HepG2 (cell line): ENCODE results near the gene TMEM217. TPM values are rescaled to one million over a fixed set of nuclear protein-coding genes. Genes with fewer than 3 reads are reported as not detected.

ENCODE experiments used
- ATAC-seq: fragments of 200-7000 bp; cut with Tn5 transposase; 3 replicates; pipeline ENCODE4 v1.9.1; 2020; ENCODE audit warnings: mild to moderate bottlenecking, moderate library complexity
- BruUV-seq: library from RNA; stranded (reverse); fragments of 400-500 nt; replicated peaks from 2 replicates; lab custom pipeline; 2021; lab: Mats Ljungman, UMichigan
- CTCF ChIA-PET: fragments of 300-600 bp; formaldehyde crosslinking; extraction: SDS; loops from one replicate; lab custom pipeline; 2021; ENCODE audit warnings: low total read pairs, inconsistent platforms, low intra/inter-chr PET ratio; lab: Yijun Ruan, JAX
- POLR2A ChIA-PET: fragments of 350-600 bp; sonication (Branson Sonifier 250); formaldehyde crosslinking; loops from one replicate; lab custom pipeline; 2020; ENCODE audit warnings: antibody characterized with exemption, inconsistent platforms; lab: Yijun Ruan, JAX
- DNase-seq: peaks from one replicate; pipeline ENCODE4 v3.0.0-alpha.2; 2015; ENCODE audit warnings: low spot score
- FAIRE-seq: peaks from 3 replicates; lab custom pipeline; 2011; peaks lifted over from hg19 to GRCh38; lab: Jason Lieb, UNC
- H2AFZ ChIP-seq: one replicate; pipeline ENCODE4 v1.6.1; 2011; ENCODE audit warnings: low read length, inconsistent platforms
- H3K27ac ChIP-seq: fragments of 300-600 bp; 3 replicates; pipeline ENCODE4 v1.8.0; 2011; ENCODE audit warnings: mixed run types, mild to moderate bottlenecking, mixed read lengths, low read length, inconsistent platforms; ENCODE audit not compliant: insufficient read depth; ENCODE audit errors: extremely low read length
- H3K27me3 ChIP-seq, 2 experiments: fragments of 200-600 bp in 1 of 2; 2 replicates in 1 of 2; 3 replicates in 1 of 2; pipeline versions ENCODE4 v1.6.0 to v1.8.0; 2011; ENCODE audit warnings: low read length in 2 of 2, mild to moderate bottlenecking in 2 of 2, moderate library complexity in 2 of 2, inconsistent platforms in 1 of 2; ENCODE audit not compliant: insufficient read depth in 2 of 2, control insufficient read depth in 1 of 2
- H3K36me3 ChIP-seq, 2 experiments: fragments of 200-600 bp in 1 of 2; replicated peaks in 1 of 2; 2 replicates in 1 of 2; 3 replicates in 1 of 2; pipeline versions ENCODE4 v1.5.1 to v1.8.0; 2011; ENCODE audit warnings: low read length in 2 of 2, inconsistent platforms in 1 of 2; ENCODE audit not compliant: insufficient read depth in 2 of 2, control insufficient read depth in 1 of 2
- H3K4me1 ChIP-seq: 2 replicates; pipeline ENCODE4 v1.5.1; 2012; ENCODE audit warnings: low read length, inconsistent platforms; ENCODE audit not compliant: insufficient read depth
- H3K4me2 ChIP-seq: 2 replicates; pipeline ENCODE4 v1.6.0; 2011; ENCODE audit warnings: low read depth, low read length, inconsistent platforms
- H3K4me3 ChIP-seq, 3 experiments: fragments of 200-600 bp in 1 of 3; sonication (generic), shearing (Covaris generic) in 1 of 3; replicated peaks in 1 of 3; 2 replicates each; pipeline ENCODE4 v1.5.1; 2011 to 2016; ENCODE audit warnings: low read length in 3 of 3, inconsistent platforms in 2 of 3, low read depth in 2 of 3, mild to moderate bottlenecking in 2 of 3, control low read depth in 1 of 3, mixed read lengths in 1 of 3; ENCODE audit not compliant: insufficient read depth in 1 of 3
- H3K79me2 ChIP-seq: one replicate; pipeline ENCODE4 v1.6.1; 2011; ENCODE audit warnings: low read length, inconsistent platforms; ENCODE audit not compliant: insufficient read depth
- H3K9ac ChIP-seq: 2 replicates; pipeline ENCODE4 v1.6.0; 2011; ENCODE audit warnings: mild to moderate bottlenecking, low read depth, low read length, inconsistent platforms; ENCODE audit not compliant: insufficient read depth
- H3K9me3 ChIP-seq: 2 replicates; pipeline ENCODE4 v1.5.1; 2012; ENCODE audit warnings: mild to moderate bottlenecking, low read length
- H4K20me1 ChIP-seq: 2 replicates; pipeline ENCODE4 v1.6.0; 2011; ENCODE audit warnings: inconsistent platforms, mild to moderate bottlenecking, low read length, moderate library complexity; ENCODE audit not compliant: insufficient read depth
- CAMTA2 ChIP-seq: sonication (generic); formaldehyde crosslinking; IDR thresholded peaks from 2 replicates; pipeline ENCODE4 v1.4.0; 2020; ENCODE audit warnings: mild to moderate bottlenecking, missing genetic modification reagents, borderline replicate concordance
- DNMT3B ChIP-seq: conservative IDR thresholded peaks from 2 replicates; pipeline ENCODE4 v1.6.1; 2016; ENCODE audit warnings: missing biosample characterization, control low read depth
- FOXC1 ChIP-seq: sonication (generic); formaldehyde crosslinking; IDR thresholded peaks from 2 replicates; pipeline ENCODE4 v1.8.0; 2022; ENCODE audit warnings: mild to moderate bottlenecking, missing genetic modification reagents, borderline replicate concordance
- GPN1 ChIP-seq: sonication (generic); formaldehyde crosslinking; IDR thresholded peaks from 2 replicates; pipeline ENCODE4 v1.5.1; 2020; ENCODE audit warnings: missing genetic modification reagents, borderline replicate concordance
- HDAC6 ChIP-seq: fragments of 200-600 bp; sonication (generic); IDR thresholded peaks from 2 replicates; pipeline ENCODE4 v1.7.0; 2017; ENCODE audit warnings: mild to moderate bottlenecking, antibody characterized with exemption, low read length, low read depth
- KLF9 ChIP-seq: IDR thresholded peaks from 2 replicates; pipeline ENCODE4 v1.6.1; 2016; ENCODE audit warnings: low read depth
- PCBP1 ChIP-seq: fragments of 200-400 bp; formaldehyde crosslinking; IDR thresholded peaks from 2 replicates; pipeline ENCODE4 v1.6.1; 2017; ENCODE audit warnings: mild to moderate bottlenecking, low read depth, low read length, borderline replicate concordance
- SYNCRIP ChIP-seq: fragments of 200-400 bp; formaldehyde crosslinking; IDR thresholded peaks from 2 replicates; pipeline ENCODE4 v1.6.1; 2018; ENCODE audit warnings: mild to moderate bottlenecking, low read depth, low read length; ENCODE audit not compliant: insufficient read depth
- WGBS: methylation state at CpG from one replicate; pipeline ENCODE4 v1.1.6; 2017; ENCODE audit warnings: low lambda C conversion rate; 5-methylcytosine and 5-hydroxymethylcytosine counted together
- in situ Hi-C: cut with HindIII; loops from 2 replicates; pipeline ENCODE4 v1.10.0; 2017; ENCODE audit warnings: low pct_unique_long_range_greater_than_20kb; ENCODE audit not compliant: extremely low pct_ligation_motif_present
- intact Hi-C: fragments of 100-400 bp; cut with micrococcal nuclease; formaldehyde crosslinking; loops from one replicate; pipeline ENCODE4 v1.10.0; 2022; ENCODE audit not compliant: unreplicated experiment
- polyA plus RNA-seq, 8 experiments: library from polyadenylated mRNA; depleted of rRNA in 3 of 8; stranded (reverse) in 7 of 8; unstranded in 1 of 8; fragments of >200 nt; fragmentation: Illumina TruSeq in 4 of 8; extraction: Trizol in 4 of 8; gene quantifications; 2 replicates each; pipeline versions ENCODE4 v1.2.1 to v1.2.3, GENCODE V29; 2011 to 2016; ENCODE audit warnings: low read depth in 4 of 8, missing spikeins in 1 of 8, mixed read lengths in 1 of 8; ENCODE audit not compliant: insufficient read depth in 1 of 8
- total RNA-seq, 5 experiments: library from RNA; depleted of rRNA; stranded (reverse); fragments of >200 nt; fragmentation: Illumina TruSeq; extraction: Trizol; gene quantifications; 2 replicates each; pipeline ENCODE4 v1.2.3, GENCODE V29; 2016; ENCODE audit warnings: low read depth in 1 of 5
- TF ChIP-seq, protein P1 (sequence below): sonication (generic); formaldehyde crosslinking; IDR thresholded peaks from 2 replicates; pipeline ENCODE4 v1.9.0; 2022; ENCODE audit warnings: low read depth, missing genetic modification reagents
- TF ChIP-seq, protein P2 (sequence below): sonication (generic); formaldehyde crosslinking; IDR thresholded peaks from 2 replicates; pipeline ENCODE4 v1.5.0; 2020; ENCODE audit warnings: mild to moderate bottlenecking, missing genetic modification reagents, borderline replicate concordance
- TF ChIP-seq, protein P3 (sequence below): sonication (generic); formaldehyde crosslinking; IDR thresholded peaks from 2 replicates; pipeline ENCODE4 v1.9.0; 2021; ENCODE audit warnings: mild to moderate bottlenecking, missing genetic modification reagents

TMEM217 gene
- total and polyA plus RNA-seq, 2 of the 13 experiments (the other 11 are each of a cell fraction or from before 2014, with no cell fraction given), result 2.3 to 3.4 TPM

DNA sequence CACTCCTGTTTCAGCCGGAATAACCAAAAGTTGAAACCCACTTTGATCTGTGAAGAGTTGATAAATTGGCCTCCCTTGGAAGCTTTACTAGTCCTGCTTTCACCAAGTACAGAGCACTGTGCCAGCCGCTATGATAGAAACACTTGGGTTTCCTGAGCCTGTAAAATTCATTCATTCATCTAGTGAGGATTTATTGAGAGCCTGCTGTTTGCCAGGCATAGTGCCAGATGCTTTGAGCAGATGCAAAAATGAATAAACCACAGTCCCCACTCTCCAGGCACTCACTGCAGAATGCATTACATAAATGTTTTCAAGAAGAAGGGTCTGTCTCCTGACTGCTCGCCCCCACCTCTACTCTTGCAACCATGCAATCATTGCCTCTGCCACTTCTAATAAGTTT lies 25.3 kb upstream of the TMEM217 start:
- TF ChIP-seq HDAC6 (no peak), GPN1 (CRISPR knock-in tag) (no peak), KLF9 (no peak), DNMT3B (no peak), PCBP1 (no peak), SYNCRIP (no peak), FOXC1 (CRISPR knock-in tag) (no peak), CAMTA2 (CRISPR knock-in tag) (no peak)
- TF ChIP-seq, protein P1, sequence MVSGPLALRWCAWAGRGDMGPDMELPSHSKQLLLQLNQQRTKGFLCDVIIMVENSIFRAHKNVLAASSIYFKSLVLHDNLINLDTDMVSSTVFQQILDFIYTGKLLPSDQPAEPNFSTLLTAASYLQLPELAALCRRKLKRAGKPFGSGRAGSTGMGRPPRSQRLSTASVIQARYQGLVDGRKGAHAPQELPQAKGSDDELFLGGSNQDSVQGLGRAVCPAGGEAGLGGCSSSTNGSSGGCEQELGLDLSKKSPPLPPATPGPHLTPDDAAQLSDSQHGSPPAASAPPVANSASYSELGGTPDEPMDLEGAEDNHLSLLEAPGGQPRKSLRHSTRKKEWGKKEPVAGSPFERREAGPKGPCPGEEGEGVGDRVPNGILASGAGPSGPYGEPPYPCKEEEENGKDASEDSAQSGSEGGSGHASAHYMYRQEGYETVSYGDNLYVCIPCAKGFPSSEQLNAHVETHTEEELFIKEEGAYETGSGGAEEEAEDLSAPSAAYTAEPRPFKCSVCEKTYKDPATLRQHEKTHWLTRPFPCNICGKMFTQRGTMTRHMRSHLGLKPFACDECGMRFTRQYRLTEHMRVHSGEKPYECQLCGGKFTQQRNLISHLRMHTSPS (CRISPR knock-in tag), result no peak
- TF ChIP-seq, protein P2, sequence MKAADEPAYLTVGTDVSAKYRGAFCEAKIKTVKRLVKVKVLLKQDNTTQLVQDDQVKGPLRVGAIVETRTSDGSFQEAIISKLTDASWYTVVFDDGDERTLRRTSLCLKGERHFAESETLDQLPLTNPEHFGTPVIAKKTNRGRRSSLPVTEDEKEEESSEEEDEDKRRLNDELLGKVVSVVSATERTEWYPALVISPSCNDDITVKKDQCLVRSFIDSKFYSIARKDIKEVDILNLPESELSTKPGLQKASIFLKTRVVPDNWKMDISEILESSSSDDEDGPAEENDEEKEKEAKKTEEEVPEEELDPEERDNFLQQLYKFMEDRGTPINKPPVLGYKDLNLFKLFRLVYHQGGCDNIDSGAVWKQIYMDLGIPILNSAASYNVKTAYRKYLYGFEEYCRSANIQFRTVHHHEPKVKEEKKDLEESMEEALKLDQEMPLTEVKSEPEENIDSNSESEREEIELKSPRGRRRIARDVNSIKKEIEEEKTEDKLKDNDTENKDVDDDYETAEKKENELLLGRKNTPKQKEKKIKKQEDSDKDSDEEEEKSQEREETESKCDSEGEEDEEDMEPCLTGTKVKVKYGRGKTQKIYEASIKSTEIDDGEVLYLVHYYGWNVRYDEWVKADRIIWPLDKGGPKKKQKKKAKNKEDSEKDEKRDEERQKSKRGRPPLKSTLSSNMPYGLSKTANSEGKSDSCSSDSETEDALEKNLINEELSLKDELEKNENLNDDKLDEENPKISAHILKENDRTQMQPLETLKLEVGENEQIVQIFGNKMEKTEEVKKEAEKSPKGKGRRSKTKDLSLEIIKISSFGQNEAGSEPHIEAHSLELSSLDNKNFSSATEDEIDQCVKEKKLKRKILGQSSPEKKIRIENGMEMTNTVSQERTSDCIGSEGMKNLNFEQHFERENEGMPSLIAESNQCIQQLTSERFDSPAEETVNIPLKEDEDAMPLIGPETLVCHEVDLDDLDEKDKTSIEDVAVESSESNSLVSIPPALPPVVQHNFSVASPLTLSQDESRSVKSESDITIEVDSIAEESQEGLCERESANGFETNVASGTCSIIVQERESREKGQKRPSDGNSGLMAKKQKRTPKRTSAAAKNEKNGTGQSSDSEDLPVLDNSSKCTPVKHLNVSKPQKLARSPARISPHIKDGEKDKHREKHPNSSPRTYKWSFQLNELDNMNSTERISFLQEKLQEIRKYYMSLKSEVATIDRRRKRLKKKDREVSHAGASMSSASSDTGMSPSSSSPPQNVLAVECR (CRISPR knock-in tag), result no peak
- TF ChIP-seq, protein P3, sequence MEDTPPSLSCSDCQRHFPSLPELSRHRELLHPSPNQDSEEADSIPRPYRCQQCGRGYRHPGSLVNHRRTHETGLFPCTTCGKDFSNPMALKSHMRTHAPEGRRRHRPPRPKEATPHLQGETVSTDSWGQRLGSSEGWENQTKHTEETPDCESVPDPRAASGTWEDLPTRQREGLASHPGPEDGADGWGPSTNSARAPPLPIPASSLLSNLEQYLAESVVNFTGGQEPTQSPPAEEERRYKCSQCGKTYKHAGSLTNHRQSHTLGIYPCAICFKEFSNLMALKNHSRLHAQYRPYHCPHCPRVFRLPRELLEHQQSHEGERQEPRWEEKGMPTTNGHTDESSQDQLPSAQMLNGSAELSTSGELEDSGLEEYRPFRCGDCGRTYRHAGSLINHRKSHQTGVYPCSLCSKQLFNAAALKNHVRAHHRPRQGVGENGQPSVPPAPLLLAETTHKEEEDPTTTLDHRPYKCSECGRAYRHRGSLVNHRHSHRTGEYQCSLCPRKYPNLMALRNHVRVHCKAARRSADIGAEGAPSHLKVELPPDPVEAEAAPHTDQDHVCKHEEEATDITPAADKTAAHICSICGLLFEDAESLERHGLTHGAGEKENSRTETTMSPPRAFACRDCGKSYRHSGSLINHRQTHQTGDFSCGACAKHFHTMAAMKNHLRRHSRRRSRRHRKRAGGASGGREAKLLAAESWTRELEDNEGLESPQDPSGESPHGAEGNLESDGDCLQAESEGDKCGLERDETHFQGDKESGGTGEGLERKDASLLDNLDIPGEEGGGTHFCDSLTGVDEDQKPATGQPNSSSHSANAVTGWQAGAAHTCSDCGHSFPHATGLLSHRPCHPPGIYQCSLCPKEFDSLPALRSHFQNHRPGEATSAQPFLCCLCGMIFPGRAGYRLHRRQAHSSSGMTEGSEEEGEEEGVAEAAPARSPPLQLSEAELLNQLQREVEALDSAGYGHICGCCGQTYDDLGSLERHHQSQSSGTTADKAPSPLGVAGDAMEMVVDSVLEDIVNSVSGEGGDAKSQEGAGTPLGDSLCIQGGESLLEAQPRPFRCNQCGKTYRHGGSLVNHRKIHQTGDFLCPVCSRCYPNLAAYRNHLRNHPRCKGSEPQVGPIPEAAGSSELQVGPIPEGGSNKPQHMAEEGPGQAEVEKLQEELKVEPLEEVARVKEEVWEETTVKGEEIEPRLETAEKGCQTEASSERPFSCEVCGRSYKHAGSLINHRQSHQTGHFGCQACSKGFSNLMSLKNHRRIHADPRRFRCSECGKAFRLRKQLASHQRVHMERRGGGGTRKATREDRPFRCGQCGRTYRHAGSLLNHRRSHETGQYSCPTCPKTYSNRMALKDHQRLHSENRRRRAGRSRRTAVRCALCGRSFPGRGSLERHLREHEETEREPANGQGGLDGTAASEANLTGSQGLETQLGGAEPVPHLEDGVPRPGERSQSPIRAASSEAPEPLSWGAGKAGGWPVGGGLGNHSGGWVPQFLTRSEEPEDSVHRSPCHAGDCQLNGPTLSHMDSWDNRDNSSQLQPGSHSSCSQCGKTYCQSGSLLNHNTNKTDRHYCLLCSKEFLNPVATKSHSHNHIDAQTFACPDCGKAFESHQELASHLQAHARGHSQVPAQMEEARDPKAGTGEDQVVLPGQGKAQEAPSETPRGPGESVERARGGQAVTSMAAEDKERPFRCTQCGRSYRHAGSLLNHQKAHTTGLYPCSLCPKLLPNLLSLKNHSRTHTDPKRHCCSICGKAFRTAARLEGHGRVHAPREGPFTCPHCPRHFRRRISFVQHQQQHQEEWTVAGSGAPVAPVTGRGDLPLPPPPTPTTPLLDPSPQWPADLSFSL, result no peak
- Histone ChIP-seq H3K9ac (no peak overlapping the region), H3K27me3 (no peaks in the 10 kb centered on the region), H3K4me1 (no peaks in the 10 kb centered on the region), H3K4me2 (no peak overlapping the region), H2AFZ (no peak overlapping the region), H3K36me3 (peaks cover 40 to 80% of the 10 kb centered on the region in 2 experiments), H3K4me3 (no peak overlapping the region), H3K79me2 (no peaks in the 10 kb centered on the region), H4K20me1 (no peaks in the 10 kb centered on the region), H3K9me3 (no peaks in the 10 kb centered on the region), H3K27ac (no peak overlapping the region)
- no peak for DNase-seq
- WGBS, result 66% methylated on average over 3 of the region's 3 CpGs
- ChIA-PET CTCF (no interaction called here), POLR2A (no interaction called here)
- no peak for ATAC-seq
- in situ Hi-C loops, result no loop called here
- intact Hi-C loops, result no loop called here
- FAIRE-seq, result no peak
- no TSS peak for BruUV-seq
